ENCODE results near the gene MAD1L1.

- no peak for TF ChIP-seq CTCF (IDR thresholded peaks at IDR 0.05)
- TF ChIP-seq POLR2A (IDR thresholded peaks at IDR 0.05): no peak
Observed at GRCh38 chr7:2225336-2225735, 7.4 kb downstream of the MAD1L1 start.
